Calu3 (cell line): ENCODE measurements around the gene TMEM61. TPM values are rescaled to one million over a fixed set of nuclear protein-coding genes. Genes with fewer than 3 reads are reported as not detected.
A peak's percentile ranks its signal among the peaks of the same experiment; 100 is the strongest.
"Not testable (repeated sequence)": the region's sequence is repeated elsewhere in the genome, so short reads cannot be mapped to it uniquely, and the experiment has no call there.

Experiments
- Bru-seq: library from RNA; stranded (reverse); fragments of 400-500 nt; gene quantifications from one replicate; lab custom pipeline; 2021; lab: Mats Ljungman, UMichigan
- BruChase-seq, 2 experiments: library from RNA; stranded (reverse); fragments of 400-500 nt; gene quantifications; one replicate each; lab custom pipeline; 2021; lab: Mats Ljungman, UMichigan
- BruUV-seq: library from RNA; stranded (reverse); fragments of 400-500 nt; replicated peaks from 2 replicates; lab custom pipeline; 2021; lab: Mats Ljungman, UMichigan
- CTCF ChIA-PET: fragments of 300-600 bp; sonication (Branson Sonifier 250); formaldehyde crosslinking; loops from one replicate; lab custom pipeline; 2022; ENCODE audit warnings: antibody characterized with exemption; lab: Charles Lee
- DNase-seq: peaks from one replicate; pipeline ENCODE4 v3.0.0; 2022
- H3K27ac Mint-ChIP-seq: one replicate; pipeline ENCODE4 v1.8.0; 2022; ENCODE audit warnings: mixed read lengths; ENCODE audit not compliant: unreplicated experiment
- H3K27me3 Mint-ChIP-seq: one replicate; pipeline ENCODE4 v1.8.0; 2022; ENCODE audit warnings: mixed read lengths; ENCODE audit not compliant: unreplicated experiment
- H3K36me3 Mint-ChIP-seq: one replicate; pipeline ENCODE4 v1.8.0; 2022; ENCODE audit warnings: mild to moderate bottlenecking, moderate library complexity, mixed read lengths; ENCODE audit not compliant: insufficient read depth, unreplicated experiment
- H3K4me1 Mint-ChIP-seq: one replicate; pipeline ENCODE4 v1.8.0; 2022; ENCODE audit warnings: mild to moderate bottlenecking, low read depth, mixed read lengths; ENCODE audit not compliant: unreplicated experiment
- H3K4me3 Mint-ChIP-seq: one replicate; pipeline ENCODE4 v1.8.0; 2022; ENCODE audit warnings: mild to moderate bottlenecking, low read depth, moderate library complexity, mixed read lengths; ENCODE audit not compliant: unreplicated experiment
- H3K9me3 Mint-ChIP-seq: one replicate; pipeline ENCODE4 v1.8.0; 2022; ENCODE audit warnings: low read depth, mixed read lengths; ENCODE audit not compliant: unreplicated experiment
- intact Hi-C: fragments of 100-400 bp; cut with micrococcal nuclease; formaldehyde crosslinking; loops from one replicate; pipeline ENCODE4 v1.10.0; 2022; ENCODE audit not compliant: unreplicated experiment
- long read RNA-seq: library from polyadenylated mRNA; stranded (forward); transcript quantifications from one replicate; pipeline ENCODE4 v2.0.0, GENCODE V29; 2022
- total RNA-seq: library from RNA; stranded (reverse); gene quantifications from 2 replicates; pipeline ENCODE4 v1.2.3, GENCODE V29; 2022
- TF ChIP-seq, protein P1 (sequence below): fragments of 200-600 bp; IDR thresholded peaks from one replicate; pipeline ENCODE4 v1.8.0; 2022; ENCODE audit warnings: antibody characterized with exemption; ENCODE audit not compliant: unreplicated experiment

The TMEM61 gene
- 0.45 TPM in 1 of 2 replicates, not detected in the other for total RNA-seq
- percentile 15 among the genes with signal in this experiment for Bru-seq, nascent RNA
- BruChase-seq, experiment 1, labeled RNA remaining after a 6-hour chase: not detected
- BruChase-seq, experiment 2, labeled RNA remaining after a 2-hour chase: percentile 13 among the genes with signal in this experiment
- long read RNA-seq, partial matches to known transcripts: 0 of 2 reads
- long read RNA-seq, other reads (novel, unspliced or antisense): 0 of 2 reads

DNA sequence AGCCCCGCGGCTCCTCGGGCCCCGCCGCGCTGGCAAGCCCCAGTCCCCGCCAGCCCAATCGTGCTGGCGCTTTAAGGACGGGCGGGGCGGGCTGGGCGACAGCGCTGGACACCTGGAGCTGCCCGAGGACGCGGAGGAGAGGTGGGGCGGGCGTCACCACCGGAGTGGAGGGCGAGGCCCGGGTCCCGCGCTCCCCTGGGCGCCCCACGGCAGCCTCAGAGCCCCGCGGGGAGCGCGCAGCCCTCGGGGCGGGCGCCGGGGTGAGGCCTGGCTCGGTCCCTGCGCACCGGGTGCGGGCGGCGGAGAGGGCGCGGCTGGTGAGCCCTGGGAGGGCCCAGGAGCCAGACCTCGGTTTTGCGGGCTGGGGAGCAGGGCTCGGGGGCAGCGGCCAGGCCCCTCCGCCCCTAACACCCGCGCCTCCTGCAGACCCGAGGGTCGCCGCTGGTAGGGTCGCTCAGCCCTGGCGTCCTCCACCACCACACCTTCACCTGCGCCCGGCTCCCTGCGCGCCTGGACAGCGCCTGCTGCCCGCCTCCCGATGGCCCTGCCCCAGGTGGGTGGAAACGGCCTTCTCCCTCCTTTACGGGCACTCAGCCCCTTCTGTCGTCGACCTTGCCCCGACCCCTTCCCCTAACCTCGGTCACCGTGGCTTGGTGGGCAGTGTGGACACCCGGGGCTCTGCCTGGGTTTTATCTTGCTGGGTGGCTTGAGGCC lies at the start of gene TMEM61:
TSS of gene TMEM61 (plus strand) at position 101 of the 714 bp plus-strand sequence. CDS start at position 539, 438 bp downstream.
- TF ChIP-seq, protein P1, sequence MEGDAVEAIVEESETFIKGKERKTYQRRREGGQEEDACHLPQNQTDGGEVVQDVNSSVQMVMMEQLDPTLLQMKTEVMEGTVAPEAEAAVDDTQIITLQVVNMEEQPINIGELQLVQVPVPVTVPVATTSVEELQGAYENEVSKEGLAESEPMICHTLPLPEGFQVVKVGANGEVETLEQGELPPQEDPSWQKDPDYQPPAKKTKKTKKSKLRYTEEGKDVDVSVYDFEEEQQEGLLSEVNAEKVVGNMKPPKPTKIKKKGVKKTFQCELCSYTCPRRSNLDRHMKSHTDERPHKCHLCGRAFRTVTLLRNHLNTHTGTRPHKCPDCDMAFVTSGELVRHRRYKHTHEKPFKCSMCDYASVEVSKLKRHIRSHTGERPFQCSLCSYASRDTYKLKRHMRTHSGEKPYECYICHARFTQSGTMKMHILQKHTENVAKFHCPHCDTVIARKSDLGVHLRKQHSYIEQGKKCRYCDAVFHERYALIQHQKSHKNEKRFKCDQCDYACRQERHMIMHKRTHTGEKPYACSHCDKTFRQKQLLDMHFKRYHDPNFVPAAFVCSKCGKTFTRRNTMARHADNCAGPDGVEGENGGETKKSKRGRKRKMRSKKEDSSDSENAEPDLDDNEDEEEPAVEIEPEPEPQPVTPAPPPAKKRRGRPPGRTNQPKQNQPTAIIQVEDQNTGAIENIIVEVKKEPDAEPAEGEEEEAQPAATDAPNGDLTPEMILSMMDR: no peak
- peak within 1 kb of the TSS; percentile 69 for H3K4me3 Mint-ChIP-seq
- H3K27me3 Mint-ChIP-seq: peaks cover 20% of the 10 kb centered on the region
- peaks cover 27% of the 10 kb centered on the region for H3K4me1 Mint-ChIP-seq
- CTCF ChIA-PET: interaction anchor here (1.0 to 1.5 kb wide), 2 partner anchors 12 to 36 kb away, joined by 3 to 4 read pairs; no protein-coding TSS in a partner anchor
- no peak within 1 kb of the TSS for H3K27ac Mint-ChIP-seq
- BruUV-seq: no TSS peak
- peak; percentile 34 for DNase-seq
- H3K36me3 Mint-ChIP-seq: peaks cover 7% of the 10 kb centered on the region
- intact Hi-C loops: no loop called here
- H3K9me3 Mint-ChIP-seq: no peaks in the 10 kb centered on the region

DNA sequence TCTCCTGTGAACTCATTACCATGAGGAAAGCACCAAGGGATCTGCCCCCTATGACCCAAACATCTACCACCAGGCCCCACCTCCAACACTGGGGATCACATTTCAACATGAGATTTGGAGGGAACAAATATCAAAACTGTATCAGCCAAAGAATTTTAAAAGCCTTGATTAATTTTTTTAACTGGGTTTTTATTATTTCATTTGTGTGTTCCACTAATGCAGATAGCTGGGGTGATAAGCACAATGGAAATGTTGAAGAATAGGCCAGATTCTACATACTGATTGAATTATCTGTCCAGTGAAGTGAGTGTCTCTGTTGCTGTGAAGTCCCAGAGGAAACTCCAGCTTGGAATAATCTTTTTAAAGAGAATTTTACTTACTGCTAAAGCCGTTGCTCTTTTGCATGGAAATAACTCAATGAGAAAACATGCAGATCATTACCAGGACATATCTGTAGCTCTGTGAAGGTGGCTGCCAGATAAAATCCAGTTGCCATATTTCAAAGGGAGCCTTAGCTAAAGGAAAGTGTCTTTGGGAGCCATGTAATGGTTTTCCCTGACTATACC lies 49.1 kb upstream of the TMEM61 start:
- H3K27me3 Mint-ChIP-seq: no peaks in the 10 kb centered on the region
- CTCF ChIA-PET: no interaction called here
- TF ChIP-seq, protein P1: no peak
- intact Hi-C loops: no loop called here
- no peak overlapping the region for H3K4me3 Mint-ChIP-seq
- DNase-seq: no peak
- peaks cover 16% of the 10 kb centered on the region for H3K4me1 Mint-ChIP-seq
- peaks cover 6% of the 10 kb centered on the region for H3K9me3 Mint-ChIP-seq
- no peak overlapping the region for H3K27ac Mint-ChIP-seq
- no peaks in the 10 kb centered on the region for H3K36me3 Mint-ChIP-seq
- BruUV-seq: no TSS peak

DNA sequence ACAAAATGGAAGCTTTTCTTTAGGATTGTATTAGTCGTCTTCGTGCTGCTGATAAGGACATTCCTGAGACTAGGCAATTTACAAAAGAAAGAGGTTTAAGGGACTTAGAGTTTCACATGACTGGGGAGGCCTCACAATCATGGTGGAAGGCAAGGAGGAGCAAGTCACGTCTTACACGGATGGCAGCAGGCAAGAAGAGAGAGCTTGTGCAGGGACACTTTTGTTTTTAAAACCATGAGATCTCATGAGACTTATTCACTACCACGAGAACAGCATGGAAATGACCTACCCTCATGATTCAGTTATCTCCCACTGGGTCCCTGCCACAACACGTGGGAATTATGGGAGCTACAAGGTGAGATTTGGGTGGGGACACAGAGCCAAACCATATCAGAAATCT lies 46.3 kb upstream of the TMEM61 start:
- Mint-ChIP-seq H3K4me1 (peaks cover 16% of the 10 kb centered on the region), H3K27ac (peak overlapping the region; percentile 45)
- H3K9me3 Mint-ChIP-seq, intact Hi-C loops, H3K27me3 Mint-ChIP-seq, BruUV-seq, DNase-seq, H3K4me3 Mint-ChIP-seq, H3K36me3 Mint-ChIP-seq: not testable (repeated sequence)
- CTCF ChIA-PET: interaction anchor here (1.0 kb wide), 1 partner anchor 12 kb away, joined by 3 read pairs; no protein-coding TSS in a partner anchor

DNA sequence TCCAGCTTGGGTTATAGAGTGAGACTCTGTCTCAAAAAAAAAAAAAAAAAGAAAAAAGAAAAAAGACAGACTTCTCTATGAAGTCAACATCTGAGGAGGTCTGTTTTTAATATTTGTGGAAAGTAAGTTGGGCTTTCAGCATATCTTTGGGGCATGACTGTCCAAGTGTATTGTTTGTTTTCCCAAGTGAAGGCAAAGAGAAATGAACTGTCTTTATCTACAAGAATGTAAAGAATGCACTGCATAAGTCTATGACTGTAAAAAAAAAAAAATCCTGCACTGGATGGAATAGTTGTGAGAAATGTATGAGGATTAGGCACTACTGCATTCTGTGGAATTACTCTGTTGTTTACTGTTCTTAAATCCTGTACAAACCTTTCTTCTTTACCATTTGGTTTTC lies 45.6 kb upstream of the TMEM61 start:
- DNase-seq: no peak
- H3K4me3 Mint-ChIP-seq: no peak overlapping the region
- peaks cover 16% of the 10 kb centered on the region for H3K4me1 Mint-ChIP-seq
- CTCF ChIA-PET: no interaction called here
- no peaks in the 10 kb centered on the region for H3K36me3 Mint-ChIP-seq
- H3K27ac Mint-ChIP-seq: no peak overlapping the region
- H3K9me3 Mint-ChIP-seq: peaks cover 6% of the 10 kb centered on the region
- H3K27me3 Mint-ChIP-seq: no peaks in the 10 kb centered on the region
- no TSS peak for BruUV-seq
- intact Hi-C loops: loop anchor here (5.0 kb wide), 1 partner anchor 48 kb away; the partner anchor contains the start of gene DHCR24
- TF ChIP-seq, protein P1: no peak
